GM19240 (cell line): ENCODE measurements around the gene WDR82.

Experiments used
- DNase-seq: peaks from one replicate; pipeline ENCODE4 v3.0.0; 2011; ENCODE audit warnings: low spot score; ENCODE audit not compliant: insufficient read length

The WDR82 gene

DNA sequence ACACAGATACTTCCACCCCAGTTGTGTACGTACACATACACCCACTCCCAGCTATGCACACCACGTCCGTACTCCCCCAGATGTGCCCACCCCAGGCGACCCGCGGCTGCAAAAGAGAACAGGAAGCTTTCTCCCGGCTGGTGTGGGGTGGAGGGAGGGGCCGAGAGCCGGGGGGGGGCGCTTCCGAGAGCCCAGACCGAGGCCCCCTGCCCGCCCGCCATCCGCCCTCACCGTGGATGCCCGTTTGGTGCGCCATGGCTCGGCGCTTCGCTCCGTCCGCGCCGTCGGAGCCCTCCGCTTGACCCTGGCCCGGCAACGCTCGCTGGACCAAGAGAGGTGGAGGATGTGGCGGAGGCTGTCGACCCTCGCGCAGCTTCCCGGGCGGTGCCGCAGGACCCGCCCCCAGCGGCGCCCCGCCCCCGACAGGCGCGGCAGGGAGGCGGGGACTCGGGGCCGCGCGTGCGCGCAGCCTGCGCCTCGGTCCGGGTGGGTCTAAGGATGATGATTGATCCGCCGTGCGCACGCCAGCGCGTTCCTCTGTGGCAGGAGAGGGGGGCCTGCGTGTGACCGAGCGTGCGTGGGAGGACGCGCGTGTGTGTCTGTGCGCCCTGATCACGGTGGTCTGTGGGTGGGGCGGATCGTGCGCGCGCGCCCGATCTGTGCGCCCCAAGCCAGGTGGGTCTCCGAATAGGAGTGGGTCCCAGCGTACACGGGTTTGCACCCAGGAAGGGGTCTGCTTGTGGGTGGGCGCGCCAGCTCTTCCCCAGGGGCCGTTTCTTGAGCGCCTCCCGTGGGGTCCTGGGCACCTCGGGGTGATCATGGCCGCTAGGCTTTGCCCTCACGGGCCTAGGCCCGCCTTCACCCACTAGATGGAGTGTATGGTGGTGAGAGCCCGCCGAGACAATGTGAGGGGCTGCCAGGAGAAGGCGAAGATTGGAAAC is 39.4 kb downstream of the WDR82 start, which contains the start of gene TWF2:
TWF2 (minus strand) TSS at position 398 of the 941 bp plus-strand sequence; CDS start at position 256, 142 bp downstream.
- peak; percentile 94 for DNase-seq

DNA sequence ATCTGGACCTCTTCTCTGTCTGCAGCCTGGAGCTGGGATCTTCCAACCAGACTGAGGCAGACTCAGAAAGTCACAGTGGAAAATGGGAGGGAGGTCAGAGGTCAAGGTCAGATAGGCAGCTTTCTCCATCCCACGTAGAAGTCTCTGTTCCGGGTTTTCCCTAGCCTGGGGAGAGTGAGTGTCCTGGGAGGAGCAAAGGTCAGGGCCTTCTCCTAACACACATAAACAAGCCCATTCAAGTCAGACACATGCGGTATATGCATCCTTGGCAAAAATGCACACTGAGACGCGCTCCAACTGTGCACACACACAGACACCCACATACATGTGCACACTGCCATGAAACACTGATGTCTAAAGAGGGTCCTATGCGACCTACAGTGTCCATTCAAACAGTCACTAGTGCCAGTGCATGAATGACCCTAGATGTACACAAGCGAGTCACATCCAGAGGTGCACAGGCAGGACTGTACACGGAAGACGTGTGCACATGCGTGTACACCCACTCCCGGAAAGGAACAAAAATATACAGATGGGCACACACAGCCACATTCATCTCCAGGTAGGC is 40.2 kb downstream of the WDR82 start:
- no peak for DNase-seq

- DNase-seq, result no peak
Observed at GRCh38 chr3:52237657-52238172, 40.7 kb downstream of the WDR82 start.

DNA sequence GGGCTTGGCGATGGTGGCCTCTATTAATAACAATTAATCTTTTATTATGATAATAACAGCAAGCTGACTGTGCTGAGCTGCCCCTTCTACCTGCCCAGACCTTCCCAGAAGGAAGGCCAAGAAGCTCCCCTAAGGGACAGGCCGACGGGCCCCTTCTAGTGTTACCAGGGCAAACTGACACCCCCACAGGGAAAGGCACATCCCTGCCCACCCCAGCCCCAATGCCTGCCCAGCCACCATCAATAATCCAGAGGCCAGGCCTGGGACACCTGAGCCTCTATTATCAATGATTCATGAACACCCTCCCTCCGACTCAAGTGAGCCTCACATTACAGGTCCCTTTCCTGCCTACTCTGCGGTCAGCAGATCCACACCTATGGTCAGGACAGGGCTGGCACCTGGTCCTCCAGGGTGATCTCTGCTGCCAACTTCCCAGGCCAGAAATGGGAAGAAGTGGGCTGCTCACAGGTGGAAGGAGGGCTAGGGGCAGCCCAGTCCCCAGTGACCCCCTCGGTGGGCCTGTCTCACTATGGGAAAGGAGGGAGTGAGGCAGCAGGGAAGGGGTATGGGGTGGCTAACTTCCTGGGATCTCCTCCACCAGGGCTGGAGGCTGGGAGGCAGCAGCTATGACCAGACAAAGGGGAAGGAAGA is 41.3 kb downstream of the WDR82 start:
- DNase-seq, result no peak

- no peak for DNase-seq
Observed at GRCh38 chr3:52236424-52236886, 42.0 kb downstream of the WDR82 start.

- no peak for DNase-seq
Observed at GRCh38 chr3:52234516-52235447, 43.7 kb downstream of the WDR82 start.

DNA sequence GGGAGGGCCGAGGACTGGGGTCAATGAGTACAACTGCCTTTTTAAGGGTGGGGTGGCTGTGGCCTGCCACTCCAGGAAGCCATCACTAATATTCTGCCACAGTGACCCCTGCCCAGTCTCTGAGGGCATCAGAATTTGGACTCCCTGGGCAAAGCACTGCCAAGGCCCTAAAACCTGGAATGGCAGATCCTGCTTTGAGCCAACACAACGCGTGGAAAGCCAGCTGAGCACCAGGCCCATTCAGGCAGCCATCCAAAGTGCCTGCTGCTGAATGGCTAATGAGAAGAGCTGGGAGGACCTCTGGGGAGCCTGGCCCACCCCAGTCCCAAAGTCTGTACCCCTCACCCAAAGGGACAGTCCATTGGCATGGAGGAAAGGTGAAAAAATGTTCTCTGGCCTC is 44.5 kb downstream of the WDR82 start:
- no peak for DNase-seq

- no peak for DNase-seq
Observed at GRCh38 chr3:52233108-52233591, 45.3 kb downstream of the WDR82 start.

- DNase-seq, result no peak
Observed at GRCh38 chr3:52232279-52233107, 46.0 kb downstream of the WDR82 start.

- no peak for DNase-seq
Observed at GRCh38 chr3:52231502-52232278, 46.8 kb downstream of the WDR82 start.

GRCh38 chr3:52230889-52231499 is 47.5 kb downstream of the WDR82 start:
- DNase-seq, result no peak

DNA sequence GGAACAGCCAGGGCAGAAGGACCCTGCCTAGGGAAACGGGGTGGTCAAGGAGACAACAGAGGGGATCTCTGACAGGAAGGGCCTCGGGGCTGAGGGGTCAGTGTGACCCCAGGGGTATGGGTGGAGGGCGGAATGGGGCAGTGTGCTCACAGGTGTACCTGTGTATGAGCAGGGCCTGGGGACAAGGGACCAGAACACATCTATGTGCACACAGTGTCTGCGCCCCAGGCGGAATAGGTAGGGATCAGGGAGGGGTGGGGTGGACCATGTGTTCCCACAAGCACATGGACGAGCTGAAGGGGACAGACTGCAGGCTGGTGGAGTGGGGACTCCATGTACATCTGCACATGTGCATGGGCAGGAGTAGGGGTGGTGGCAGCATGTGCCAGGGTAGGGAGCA is 48.0 kb downstream of the WDR82 start:
- no peak for DNase-seq

- DNase-seq, result no peak
Observed at GRCh38 chr3:52229656-52230055, 48.8 kb downstream of the WDR82 start.

- DNase-seq, result no peak
Observed at GRCh38 chr3:52228751-52229291, 49.6 kb downstream of the WDR82 start.

GRCh38 chr3:52228266-52228665 is 50.2 kb downstream of the WDR82 start:
- no peak for DNase-seq

- no peak for DNase-seq
Observed at GRCh38 chr3:52227766-52228165, 50.7 kb downstream of the WDR82 start.

DNA sequence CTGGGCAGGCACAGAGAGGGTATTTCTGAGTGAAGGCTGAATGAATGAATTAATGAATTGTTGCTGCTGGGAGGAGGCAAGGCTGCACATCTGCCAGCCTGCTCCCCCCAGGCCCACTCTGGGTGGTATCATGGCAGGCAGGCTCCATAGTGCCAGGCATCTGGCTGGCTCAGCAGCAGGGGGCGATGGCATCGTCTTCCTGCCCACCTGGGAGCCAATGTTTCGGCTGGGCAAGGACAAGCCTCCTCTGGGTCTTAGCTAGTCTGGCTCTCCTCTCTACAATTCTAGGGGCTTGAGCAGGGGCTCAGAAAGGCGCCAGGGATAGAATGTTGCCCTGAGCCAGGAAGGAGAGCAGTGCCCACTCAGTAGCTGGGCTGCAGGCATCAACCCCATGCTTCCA is 51.3 kb downstream of the WDR82 start:
- no peak for DNase-seq

GRCh38 chr3:52226229-52226817 is 52.1 kb downstream of the WDR82 start:
- DNase-seq, result no peak
